Measurements from ENCODE around the gene MACROH2A1. TPM values are rescaled to one million over a fixed set of nuclear protein-coding genes. Genes with fewer than 3 reads are reported as not detected.

The MACROH2A1 gene
- total and polyA plus RNA-seq, 7 experiments from 2014 or later, result 109 to 288 (median 133) TPM

DNA sequence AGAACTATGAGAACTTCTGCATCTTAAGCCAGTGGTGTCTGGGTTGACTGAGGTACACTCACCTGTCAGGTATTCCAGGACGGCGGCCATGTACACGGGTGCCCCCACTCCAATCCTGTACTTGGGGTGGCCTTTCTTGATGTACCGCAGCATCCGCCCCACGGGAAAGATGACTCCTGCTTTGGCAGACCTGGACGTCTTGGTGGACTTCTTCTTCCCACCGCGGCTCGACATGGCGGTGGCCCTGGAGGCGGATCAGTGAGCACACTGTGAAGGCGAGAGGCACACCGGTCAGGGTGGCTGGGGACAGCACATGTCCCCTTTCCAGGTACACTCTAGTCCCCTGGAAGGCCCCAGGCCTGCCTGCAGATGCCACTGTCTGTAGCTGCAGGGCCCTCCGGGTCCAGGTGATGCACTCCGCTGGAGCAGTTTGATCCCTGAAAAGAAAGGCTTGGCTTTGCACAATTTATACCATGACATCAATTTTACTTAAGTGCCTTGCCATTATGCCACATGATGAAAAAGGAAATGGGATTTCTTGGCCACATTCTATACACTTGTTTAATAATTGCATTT is 10.1 kb downstream of the MACROH2A1 start:
- H3K27ac ChIP-seq (ENCODE audit: low read depth, low read length), result no peak overlapping the region
- H3K27me3 ChIP-seq (ENCODE audit: control insufficient read depth in 2 of 2, insufficient read depth in 2 of 2, low read length in 2 of 2), result no peaks in the 10 kb centered on the region
- no peaks in the 10 kb centered on the region for H3K9me3 ChIP-seq (ENCODE audit: control insufficient read depth in 2 of 3, low read length in 3 of 3)
- intact Hi-C loops (cut with micrococcal nuclease), result no loop called here
- no peak overlapping the region for H3K4me3 Mint-ChIP-seq
- no peaks in the 10 kb centered on the region for H3K9me3 Mint-ChIP-seq
- H3K36me3 ChIP-seq (ENCODE audit: control insufficient read depth in 2 of 3, insufficient read depth in 3 of 3, low read length in 3 of 3), result peaks cover 0 to 51% (median 0%) of the 10 kb centered on the region in 3 experiments
- peaks cover 62 to 83% (median 81%) of the 10 kb centered on the region in 7 donors for H3K4me1 Mint-ChIP-seq
- ChIA-PET CTCF (no interaction called here), POLR2A (no interaction called here)
- ATAC-seq (no peak), DNase-seq (no peak)
- peaks cover 6 to 72% (median 30%) of the 10 kb centered on the region in 5 donors for H3K36me3 Mint-ChIP-seq
- peak overlapping the region in 2 of 9 donors; percentile 46 to 52 for H3K27ac Mint-ChIP-seq
- peaks cover 5 to 42% of the 10 kb centered on the region in 2 donors for H3K4me1 ChIP-seq (ENCODE audit: control insufficient read depth in 2 of 2, insufficient read depth in 2 of 2, low read length in 2 of 2)
- no peak overlapping the region for H3K4me3 ChIP-seq (ENCODE audit: low read length)
- no peaks in the 10 kb centered on the region for H3K27me3 Mint-ChIP-seq

DNA sequence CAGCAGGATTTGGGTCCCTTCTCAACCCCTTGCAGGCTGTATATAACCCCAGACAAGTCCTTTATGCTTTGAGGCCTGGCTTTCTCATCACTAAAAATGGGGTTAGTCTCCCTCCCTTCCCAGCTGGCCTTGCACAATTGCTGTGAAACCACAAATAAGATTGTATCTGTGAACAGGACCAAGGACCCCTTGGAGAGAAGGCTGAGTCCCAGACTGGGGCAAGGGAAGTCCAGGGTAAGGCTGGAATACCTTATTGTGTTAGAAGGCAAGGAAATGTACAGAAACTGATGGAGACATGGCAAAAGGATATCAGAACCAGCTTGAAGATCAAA is 11.4 kb downstream of the MACROH2A1 start:
- Histone ChIP-seq H3K9me3 (ENCODE audit: control insufficient read depth in 2 of 3, low read length in 3 of 3) (no peaks in the 10 kb centered on the region), H3K4me3 (ENCODE audit: low read length) (no peak overlapping the region), H3K36me3 (ENCODE audit: control insufficient read depth in 2 of 3, insufficient read depth in 3 of 3, low read length in 3 of 3) (peaks cover 0 to 58% (median 0%) of the 10 kb centered on the region in 3 experiments), H3K4me1 (ENCODE audit: control insufficient read depth in 2 of 2, insufficient read depth in 2 of 2, low read length in 2 of 2) (peaks cover 5 to 39% of the 10 kb centered on the region in 2 donors), H3K27ac (ENCODE audit: low read depth, low read length) (no peak overlapping the region), H3K27me3 (ENCODE audit: control insufficient read depth in 2 of 2, insufficient read depth in 2 of 2, low read length in 2 of 2) (no peaks in the 10 kb centered on the region)
- H3K27ac Mint-ChIP-seq, result peak overlapping the region in 6 of 9 donors; percentile 11 to 62 (median 46)
- H3K27me3 Mint-ChIP-seq, result no peaks in the 10 kb centered on the region
- POLR2A ChIA-PET, result interaction anchor here (0.6 kb wide), 1 partner anchor 623 kb away, joined by 3 read pairs; no protein-coding TSS in a partner anchor
- no peak for DNase-seq
- intact Hi-C loops (cut with micrococcal nuclease), result no loop called here
- peaks cover 6 to 76% (median 37%) of the 10 kb centered on the region in 5 donors for H3K36me3 Mint-ChIP-seq
- CTCF ChIA-PET, result no interaction called here
- no peaks in the 10 kb centered on the region for H3K9me3 Mint-ChIP-seq
- peak overlapping the region in 2 of 10 donors; percentile 13 to 25 for H3K4me3 Mint-ChIP-seq
- H3K4me1 Mint-ChIP-seq, result peaks cover 55 to 76% (median 73%) of the 10 kb centered on the region in 7 donors
- no peak for ATAC-seq

DNA sequence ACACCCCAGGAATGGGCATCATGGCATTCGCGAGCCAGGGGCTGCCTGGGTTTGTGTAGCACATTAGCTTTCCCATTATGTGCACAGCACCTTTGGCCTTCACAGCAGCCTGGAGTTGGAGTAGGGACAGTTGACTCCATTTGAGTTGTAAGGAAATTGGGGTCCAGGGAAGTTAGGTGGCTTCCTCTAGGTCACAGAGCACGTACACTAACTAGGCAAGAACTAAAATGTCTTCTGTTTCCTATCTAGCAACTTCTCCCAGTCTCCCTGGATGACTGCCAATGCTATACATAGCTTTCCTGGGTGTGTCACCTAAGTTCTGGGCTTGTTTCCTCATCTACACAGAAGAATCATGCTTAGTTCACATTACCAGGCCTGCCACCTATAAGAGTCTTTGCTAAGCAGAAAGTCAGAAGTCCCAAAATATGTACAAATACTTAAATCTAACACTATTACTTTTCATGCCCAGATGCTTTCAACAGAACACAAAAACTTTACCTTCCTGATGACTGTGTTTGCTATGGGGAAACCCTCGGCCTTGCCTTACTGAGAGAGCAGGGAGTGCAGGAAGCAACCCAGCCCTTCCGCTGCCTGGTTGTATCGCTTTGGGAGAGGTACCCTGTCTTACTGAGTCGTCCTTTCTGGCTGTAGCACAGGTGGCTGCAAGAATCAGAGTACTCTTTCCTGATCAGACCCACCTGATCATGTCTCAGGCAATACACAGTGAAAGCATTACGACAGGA is 12.0 kb downstream of the MACROH2A1 start:
- CTCF ChIA-PET, result no interaction called here

DNA sequence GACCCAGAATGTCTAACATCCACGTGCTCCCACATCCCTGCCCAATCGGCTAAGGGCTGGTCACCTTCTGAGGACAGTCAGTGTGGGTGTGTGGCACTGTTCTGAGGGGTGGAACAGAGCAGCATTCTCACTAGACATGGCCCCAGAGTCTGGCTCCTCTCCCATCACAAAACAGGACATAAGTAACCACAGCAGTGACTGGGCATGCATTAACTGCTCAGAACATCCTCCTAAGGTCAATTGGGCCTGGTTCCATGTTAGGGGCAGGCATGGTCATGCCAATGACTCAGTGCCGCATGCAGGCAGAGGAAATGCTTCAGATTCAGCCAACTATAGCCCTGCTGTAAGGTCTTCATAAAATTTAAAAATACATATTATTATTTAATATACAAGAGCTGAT is 12.9 kb downstream of the MACROH2A1 start:
- no peak overlapping the region for H3K27ac ChIP-seq (ENCODE audit: low read depth, low read length)
- no peaks in the 10 kb centered on the region for H3K9me3 ChIP-seq (ENCODE audit: control insufficient read depth in 2 of 3, low read length in 3 of 3)
- no peak overlapping the region for H3K4me3 Mint-ChIP-seq
- no peaks in the 10 kb centered on the region for H3K9me3 Mint-ChIP-seq
- no peaks in the 10 kb centered on the region for H3K27me3 ChIP-seq (ENCODE audit: control insufficient read depth in 2 of 2, insufficient read depth in 2 of 2, low read length in 2 of 2)
- intact Hi-C loops (cut with micrococcal nuclease), result no loop called here
- no peak overlapping the region for H3K4me3 ChIP-seq (ENCODE audit: low read length)
- ChIA-PET POLR2A (no interaction called here), CTCF (no interaction called here)
- H3K4me1 Mint-ChIP-seq, result peaks cover 46 to 73% (median 66%) of the 10 kb centered on the region in 7 donors
- peak; percentile 74 for ATAC-seq
- peaks cover 0 to 27% of the 10 kb centered on the region in 2 donors for H3K4me1 ChIP-seq (ENCODE audit: control insufficient read depth in 2 of 2, insufficient read depth in 2 of 2, low read length in 2 of 2)
- H3K27me3 Mint-ChIP-seq, result no peaks in the 10 kb centered on the region
- peaks cover 11 to 77% (median 41%) of the 10 kb centered on the region in 5 donors for H3K36me3 Mint-ChIP-seq
- DNase-seq, result no peak
- H3K36me3 ChIP-seq (ENCODE audit: control insufficient read depth in 2 of 3, insufficient read depth in 3 of 3, low read length in 3 of 3), result peaks cover 0 to 64% (median 4%) of the 10 kb centered on the region in 3 experiments
- peak overlapping the region in 2 of 9 donors; percentile 12 to 62 for H3K27ac Mint-ChIP-seq

More for the DNA sequence above, 12.0 kb downstream of the MACROH2A1 start:
- POLR2A ChIA-PET, result interaction anchor here (0.6 kb wide), 1 partner anchor 623 kb away, joined by 3 read pairs; no protein-coding TSS in a partner anchor
- intact Hi-C loops (cut with micrococcal nuclease), result no loop called here
- H3K27me3 ChIP-seq (ENCODE audit: control insufficient read depth in 2 of 2, insufficient read depth in 2 of 2, low read length in 2 of 2), result no peaks in the 10 kb centered on the region
- Mint-ChIP-seq H3K9me3 (no peaks in the 10 kb centered on the region), H3K4me1 (peaks cover 54 to 76% (median 73%) of the 10 kb centered on the region in 7 donors), H3K4me3 (peak overlapping the region in 5 of 10 donors; percentile 11 to 35 (median 14)), H3K36me3 (peaks cover 11 to 76% (median 43%) of the 10 kb centered on the region in 5 donors), H3K27me3 (no peaks in the 10 kb centered on the region), H3K27ac (peak overlapping the region in 7 of 9 donors; percentile 11 to 70 (median 48))
- peaks cover 0 to 63% (median 3%) of the 10 kb centered on the region in 3 experiments for H3K36me3 ChIP-seq (ENCODE audit: control insufficient read depth in 2 of 3, insufficient read depth in 3 of 3, low read length in 3 of 3)
- H3K27ac ChIP-seq (ENCODE audit: low read depth, low read length), result no peak overlapping the region
- no peaks in the 10 kb centered on the region for H3K9me3 ChIP-seq (ENCODE audit: control insufficient read depth in 2 of 3, low read length in 3 of 3)
- peak; percentile 63 for ATAC-seq
- peaks cover under 1 to 34% of the 10 kb centered on the region in 2 donors for H3K4me1 ChIP-seq (ENCODE audit: control insufficient read depth in 2 of 2, insufficient read depth in 2 of 2, low read length in 2 of 2)
- no peak overlapping the region for H3K4me3 ChIP-seq (ENCODE audit: low read length)
- no peak for DNase-seq

DNA sequence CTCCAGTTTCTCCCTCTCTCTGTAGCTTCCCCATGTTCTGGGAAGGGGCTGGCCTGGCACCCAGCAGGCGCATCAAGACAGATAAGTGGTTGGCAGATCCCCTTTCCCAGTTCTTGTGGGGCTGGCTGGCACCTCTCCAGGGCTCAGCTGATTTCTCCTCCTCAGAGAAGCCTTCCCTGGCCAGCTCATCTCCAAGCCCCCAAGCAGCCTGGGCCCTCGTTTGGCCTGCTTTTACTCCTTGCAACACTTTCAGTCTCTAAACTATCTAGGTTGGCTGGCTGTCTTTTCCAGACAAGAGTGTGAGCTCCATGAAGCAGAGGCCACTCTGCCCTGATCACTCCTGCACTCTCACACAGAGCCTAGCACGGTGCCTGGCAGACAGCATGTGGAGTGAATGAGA is 13.5 kb downstream of the MACROH2A1 start:
- H3K4me1 Mint-ChIP-seq, result peaks cover 45 to 76% (median 67%) of the 10 kb centered on the region in 7 donors
- POLR2A ChIA-PET, result no interaction called here
- CTCF ChIA-PET, result no interaction called here

DNA sequence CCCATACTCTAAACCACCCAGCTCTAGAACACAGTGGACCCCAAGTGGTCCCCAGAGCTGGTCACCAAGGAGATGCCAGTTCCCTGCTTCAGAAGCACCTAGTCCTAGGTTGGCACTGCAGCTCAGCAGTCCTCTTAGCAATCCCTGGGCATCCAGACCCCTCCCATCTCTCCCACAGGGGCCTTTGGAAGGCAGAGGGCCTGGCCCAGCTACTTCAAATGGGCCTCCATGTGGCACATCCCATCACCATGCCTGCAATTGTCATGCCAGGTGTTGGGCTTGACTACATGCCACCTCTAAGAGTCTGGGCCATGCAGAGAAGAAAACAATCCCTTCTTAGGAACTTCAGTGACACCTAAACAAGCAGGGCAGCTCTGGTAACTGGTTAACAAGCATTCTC is 14.1 kb downstream of the MACROH2A1 start:
- ChIA-PET CTCF (interaction anchor here (0.9 kb wide), 1 partner anchor 11 kb away, joined by 3 read pairs; no protein-coding TSS in a partner anchor), POLR2A (interaction anchor here (0.9 kb wide), 1 partner anchor 11 kb away, joined by 3 read pairs; no protein-coding TSS in a partner anchor)
- H3K27ac ChIP-seq (ENCODE audit: low read depth, low read length), result no peak overlapping the region
- H3K27ac Mint-ChIP-seq, result no peak overlapping the region
- no peak overlapping the region for H3K4me3 Mint-ChIP-seq
- peaks cover 0 to 27% of the 10 kb centered on the region in 2 donors for H3K4me1 ChIP-seq (ENCODE audit: control insufficient read depth in 2 of 2, insufficient read depth in 2 of 2, low read length in 2 of 2)
- H3K9me3 Mint-ChIP-seq, result no peaks in the 10 kb centered on the region
- no peaks in the 10 kb centered on the region for H3K9me3 ChIP-seq (ENCODE audit: control insufficient read depth in 2 of 3, low read length in 3 of 3)
- peaks cover 45 to 75% (median 64%) of the 10 kb centered on the region in 7 donors for H3K4me1 Mint-ChIP-seq
- no peaks in the 10 kb centered on the region for H3K27me3 ChIP-seq (ENCODE audit: control insufficient read depth in 2 of 2, insufficient read depth in 2 of 2, low read length in 2 of 2)
- peaks cover 0 to 67% (median 4%) of the 10 kb centered on the region in 3 experiments for H3K36me3 ChIP-seq (ENCODE audit: control insufficient read depth in 2 of 3, insufficient read depth in 3 of 3, low read length in 3 of 3)
- intact Hi-C loops (cut with micrococcal nuclease), result no loop called here
- no peak overlapping the region for H3K4me3 ChIP-seq (ENCODE audit: low read length)
- DNase-seq, result no peak
- H3K27me3 Mint-ChIP-seq, result no peaks in the 10 kb centered on the region
- ATAC-seq, result no peak
- peaks cover 14 to 84% (median 48%) of the 10 kb centered on the region in 5 donors for H3K36me3 Mint-ChIP-seq

More for the DNA sequence above, 13.5 kb downstream of the MACROH2A1 start:
- Mint-ChIP-seq H3K4me3 (no peak overlapping the region), H3K9me3 (no peaks in the 10 kb centered on the region), H3K27me3 (no peaks in the 10 kb centered on the region), H3K27ac (peak overlapping the region in 2 of 9 donors; percentile 62 to 70), H3K36me3 (peaks cover 11 to 83% (median 45%) of the 10 kb centered on the region in 5 donors)
- H3K27me3 ChIP-seq (ENCODE audit: control insufficient read depth in 2 of 2, insufficient read depth in 2 of 2, low read length in 2 of 2), result no peaks in the 10 kb centered on the region
- DNase-seq, result no peak
- peaks cover 0 to 27% of the 10 kb centered on the region in 2 donors for H3K4me1 ChIP-seq (ENCODE audit: control insufficient read depth in 2 of 2, insufficient read depth in 2 of 2, low read length in 2 of 2)
- intact Hi-C loops (cut with micrococcal nuclease), result no loop called here
- H3K4me3 ChIP-seq (ENCODE audit: low read length), result no peak overlapping the region
- no peak overlapping the region for H3K27ac ChIP-seq (ENCODE audit: low read depth, low read length)
- no peaks in the 10 kb centered on the region for H3K9me3 ChIP-seq (ENCODE audit: control insufficient read depth in 2 of 3, low read length in 3 of 3)
- ATAC-seq, result no peak
- peaks cover 0 to 64% (median 4%) of the 10 kb centered on the region in 3 experiments for H3K36me3 ChIP-seq (ENCODE audit: control insufficient read depth in 2 of 3, insufficient read depth in 3 of 3, low read length in 3 of 3)

Data from naive thymus-derived CD4-positive, alpha-beta T cell (primary cell).